RWPE1 (cell line): ENCODE results near the gene KIAA1210.

ENCODE experiments used
- CTCF ChIA-PET: fragments of 350-600 bp; sonication (Branson Sonifier 250); formaldehyde crosslinking; extraction: SDS; loops from one replicate; lab custom pipeline; 2021; lab: Yijun Ruan, JAX
- POLR2A ChIA-PET: fragments of 400-600 bp; formaldehyde crosslinking; extraction: SDS; loops from one replicate; lab custom pipeline; 2020; ENCODE audit warnings: antibody characterized with exemption; ENCODE audit not compliant: low non-redundant PET; lab: Yijun Ruan, JAX
- DNase-seq: peaks from one replicate; pipeline ENCODE4 v3.0.0; 2012; ENCODE audit warnings: low spot score
- H3K27ac ChIP-seq: fragments of 450-650 bp; 2 replicates; pipeline ENCODE4 v1.5.1; 2017
- CTCF ChIP-seq: fragments of 450-650 bp; conservative IDR thresholded peaks from 2 replicates; pipeline ENCODE4 v1.5.1; 2017; ENCODE audit warnings: low read depth, mild to moderate bottlenecking

Gene KIAA1210

GRCh38 chrX:119132961-119133360 is 5.3 kb upstream of the KIAA1210 start:
- no peak overlapping the region for H3K27ac ChIP-seq
- DNase-seq = no peak
- no peak for TF ChIP-seq CTCF
- ChIA-PET POLR2A (no interaction called here), CTCF (no interaction called here)

- TF ChIP-seq CTCF = no peak
- no peak overlapping the region for H3K27ac ChIP-seq
- no peak for DNase-seq
- ChIA-PET POLR2A (no interaction called here), CTCF (no interaction called here)
These were observed 4.7 kb upstream of the KIAA1210 start for GRCh38 chrX:119132316-119132715.

GRCh38 chrX:119130911-119131310 is 3.3 kb upstream of the KIAA1210 start:
- H3K27ac ChIP-seq = no peak overlapping the region
- POLR2A ChIA-PET = no interaction called here
- no peak for TF ChIP-seq CTCF
- DNase-seq = no peak
- CTCF ChIA-PET = no interaction called here

GRCh38 chrX:119121341-119121740 is 6.3 kb downstream of the KIAA1210 start:
- POLR2A ChIA-PET = no interaction called here
- CTCF ChIA-PET = no interaction called here
- no peak for TF ChIP-seq CTCF
- no peak overlapping the region for H3K27ac ChIP-seq
- DNase-seq = no peak

- POLR2A ChIA-PET = no interaction called here
- peak; percentile 20 for DNase-seq
- H3K27ac ChIP-seq = no peak overlapping the region
- peak; percentile 66 for TF ChIP-seq CTCF
- CTCF ChIA-PET = interaction anchor here (0.5 to 0.6 kb wide), 2 partner anchors 18 to 22 kb away, joined by 3 to 4 read pairs; no protein-coding TSS in a partner anchor
These were observed 8.7 kb downstream of the KIAA1210 start for GRCh38 chrX:119118780-119119395.

GRCh38 chrX:119107206-119107605 is 20.4 kb downstream of the KIAA1210 start:
- no peak for TF ChIP-seq CTCF
- ChIA-PET CTCF (no interaction called here), POLR2A (no interaction called here)
- DNase-seq = no peak
- no peak overlapping the region for H3K27ac ChIP-seq
